SH-SY5Y (cell line): ENCODE data around the gene GRIK3.

Source experiments
- GATA2 ChIP-seq: IDR thresholded peaks from 2 replicates; pipeline ENCODE4 v1.6.1; 2011; ENCODE audit warnings: mild to moderate bottlenecking, low read depth, low read length
- GATA3 ChIP-seq: IDR thresholded peaks from 2 replicates; pipeline ENCODE4 v1.6.1; 2011; ENCODE audit warnings: low read depth, mild to moderate bottlenecking, low read length, moderate library complexity

GRCh38 chr1:36955016-36955415, 79.3 kb downstream of the GRIK3 start:
- TF ChIP-seq GATA2 (no peak), GATA3 (no peak)
